Esophagus squamous epithelium (tissue), 5 donors: Measurements from ENCODE around the gene TLCD2. TPM values are rescaled to one million over a fixed set of nuclear protein-coding genes. Genes with fewer than 3 reads are reported as not detected.

ENCODE experiments used
- DNase-seq: peaks from one replicate; lab custom pipeline; 2025; lab: John Stamatoyannopoulos, UW
- H3K27ac ChIP-seq, 4 donors: fragments of 200-600 bp; sonication (generic); one replicate each; pipeline ENCODE4 v1.5.1; 2016 to 2019; ENCODE audit warnings: mild to moderate bottlenecking in 1 of 4
- H3K27me3 ChIP-seq, 4 donors: fragments of 200-600 bp; sonication (generic); 1 replicate in 3 of 4; 2 replicates in 1 of 4; pipeline versions ENCODE4 v1.5.1 to v1.6.0; 2017 to 2021; ENCODE audit warnings: antibody characterized with exemption in 1 of 4
- H3K36me3 ChIP-seq, 3 donors: fragments of 200-600 bp; sonication (generic); one replicate each; pipeline ENCODE4 v1.5.1; 2016 to 2019
- H3K4me1 ChIP-seq, 3 donors: fragments of 200-600 bp; sonication (generic); one replicate each; pipeline ENCODE4 v1.5.1; 2017 to 2019
- H3K4me3 ChIP-seq, 4 donors: fragments of 200-600 bp; sonication (generic); 1 replicate in 3 of 4; 2 replicates in 1 of 4; pipeline ENCODE4 v1.5.1; 2016 to 2019; ENCODE audit warnings: mild to moderate bottlenecking in 2 of 4, moderate library complexity in 1 of 4
- H3K9me3 ChIP-seq, 3 donors: fragments of 200-600 bp; sonication (generic); one replicate each; pipeline ENCODE4 v1.5.1; 2016 to 2019
- CTCF ChIP-seq, 6 experiments: fragments of 450-650 bp in 4 of 6; fragments of 200-600 bp in 2 of 6; sonication (generic) in 2 of 6; IDR thresholded peaks; one replicate each; pipeline ENCODE4 v1.5.1; 2016 to 2019; ENCODE audit warnings: antibody characterized with exemption in 6 of 6, mild to moderate bottlenecking in 4 of 6, moderate library complexity in 4 of 6
- POLR2A ChIP-seq, 4 donors: fragments of 450-650 bp; IDR thresholded peaks; one replicate each; pipeline ENCODE4 v1.6.1; 2017; ENCODE audit warnings: antibody characterized with exemption in 4 of 4, mild to moderate bottlenecking in 4 of 4, moderate library complexity in 3 of 4
- WGBS, 2 donors: methylation state at CpG; one replicate each; pipeline ENCODE4 v1.1.5; 2018; 5-methylcytosine and 5-hydroxymethylcytosine counted together
- intact Hi-C: fragments of 100-400 bp; cut with DNase I; formaldehyde crosslinking; loops from one replicate; pipeline ENCODE4 v1.15.0; 2022
- total RNA-seq, 4 donors: library from RNA; depleted of rRNA; stranded (reverse); fragments of >200 nt; gene quantifications; one replicate each; pipeline ENCODE4 v1.1.0, GENCODE V29; 2016
- donor health status: DM: yes; HTN: yes; CAD: no.

TLCD2 gene
- total RNA-seq, 4 donors from 2014 or later, result 4.2 to 6.0 (median 5.6) TPM

GRCh38 chr17:1735418-1735817 lies 25.2 kb upstream of the TLCD2 start:
- Histone ChIP-seq H3K4me1 (peaks cover 19 to 38% (median 23%) of the 10 kb centered on the region in 3 donors), H3K9me3 (no peaks in the 10 kb centered on the region), H3K27ac (no peak overlapping the region), H3K27me3 (no peaks in the 10 kb centered on the region), H3K4me3 (no peak overlapping the region), H3K36me3 (peaks cover 16 to 82% (median 25%) of the 10 kb centered on the region in 3 donors)
- intact Hi-C loops, result no loop called here
- 89% methylated on average over 6 of the region's 10 CpGs; no CpG with 5 or more reads in 1 of the 2 donors for WGBS, 2 donors
- TF ChIP-seq POLR2A (IDR thresholded peaks at IDR 0.05) (no peak), CTCF (IDR thresholded peaks at IDR 0.05) (no peak)
- no peak for DNase-seq

GRCh38 chr17:1733759-1734158 lies 23.6 kb upstream of the TLCD2 start:
- Histone ChIP-seq H3K9me3 (no peaks in the 10 kb centered on the region), H3K27me3 (no peaks in the 10 kb centered on the region), H3K4me1 (peaks cover 25 to 54% (median 38%) of the 10 kb centered on the region in 3 donors), H3K4me3 (no peak overlapping the region), H3K27ac (no peak overlapping the region), H3K36me3 (peaks cover 16 to 96% (median 25%) of the 10 kb centered on the region in 3 donors)
- TF ChIP-seq POLR2A (IDR thresholded peaks at IDR 0.05), result no peak
- TF ChIP-seq CTCF (IDR thresholded peaks at IDR 0.05), result no peak
- DNase-seq, result no peak
- 90 to 94% methylated on average over 25 to 27 of the region's 38 CpGs for WGBS, 2 donors
- intact Hi-C loops, result no loop called here

- no peak overlapping the region for H3K27ac ChIP-seq
- H3K4me3 ChIP-seq, result no peak overlapping the region
- peaks cover 25 to 63% (median 38%) of the 10 kb centered on the region in 3 donors for H3K4me1 ChIP-seq
- TF ChIP-seq CTCF (IDR thresholded peaks at IDR 0.05), result no peak
- no peak for TF ChIP-seq POLR2A (IDR thresholded peaks at IDR 0.05)
- no peak for DNase-seq
- H3K9me3 ChIP-seq, result no peaks in the 10 kb centered on the region
- 72 to 73% methylated on average over 9 of the region's 11 CpGs for WGBS, 2 donors
- peaks cover 22 to 97% (median 22%) of the 10 kb centered on the region in 3 donors for H3K36me3 ChIP-seq
- H3K27me3 ChIP-seq, result no peaks in the 10 kb centered on the region
- intact Hi-C loops, result no loop called here
These were observed 22.7 kb upstream of the TLCD2 start for GRCh38 chr17:1732833-1733321.

GRCh38 chr17:1732241-1732832 lies 22.2 kb upstream of the TLCD2 start:
- H3K27me3 ChIP-seq, result no peaks in the 10 kb centered on the region
- WGBS, 2 donors, result 93 to 97% methylated on average over 5 to 9 of the region's 22 CpGs
- no peak for DNase-seq
- no peak overlapping the region for H3K27ac ChIP-seq
- H3K4me1 ChIP-seq, result peaks cover 26 to 65% (median 38%) of the 10 kb centered on the region in 3 donors
- peaks cover 21 to 97% (median 23%) of the 10 kb centered on the region in 3 donors for H3K36me3 ChIP-seq
- H3K4me3 ChIP-seq, result no peak overlapping the region
- H3K9me3 ChIP-seq, result no peaks in the 10 kb centered on the region
- TF ChIP-seq CTCF (IDR thresholded peaks at IDR 0.05), result no peak
- no peak for TF ChIP-seq POLR2A (IDR thresholded peaks at IDR 0.05)
- intact Hi-C loops, result no loop called here

GRCh38 chr17:1731194-1731506 lies 21.0 kb upstream of the TLCD2 start:
- Histone ChIP-seq H3K36me3 (peaks cover 26 to 97% (median 28%) of the 10 kb centered on the region in 3 donors), H3K9me3 (no peaks in the 10 kb centered on the region), H3K4me3 (peak overlapping the region in 2 of 4 donors; percentile 15 to 51), H3K27me3 (no peaks in the 10 kb centered on the region), H3K4me1 (peaks cover 25 to 65% (median 36%) of the 10 kb centered on the region in 3 donors), H3K27ac (peak overlapping the region; percentile 72 to 92 (median 84))
- no CpG with 5 or more reads among the region's 10 CpGs for WGBS, 2 donors
- TF ChIP-seq POLR2A (IDR thresholded peaks at IDR 0.05) (no peak), CTCF (IDR thresholded peaks at IDR 0.05) (no peak)
- DNase-seq, result no peak
- intact Hi-C loops, result no loop called here
